Neural progenitor cell (in vitro differentiated cells): Measurements from ENCODE around the gene COL8A2.

ENCODE experiments used
- CTCF ChIP-seq: fragments of 200-600 bp; sonication (generic); IDR thresholded peaks from 2 replicates; pipeline ENCODE4 v1.5.1; 2017; ENCODE audit warnings: antibody characterized with exemption, mild to moderate bottlenecking
- EZH2 ChIP-seq: fragments of 200-600 bp; sonication (generic); IDR thresholded peaks from 2 replicates; pipeline ENCODE4 v1.6.1; 2017; ENCODE audit warnings: antibody characterized with exemption, mild to moderate bottlenecking, moderate library complexity
- EZH2phosphoT487 ChIP-seq: fragments of 200-600 bp; sonication (generic); IDR thresholded peaks from 2 replicates; pipeline ENCODE4 v1.6.1; 2017; ENCODE audit warnings: antibody characterized with exemption

- TF ChIP-seq CTCF (no peak), EZH2 (no peak), EZH2phosphoT487 (no peak)
Observed at GRCh38 chr1:36085126-36085525, 39.9 kb downstream of the COL8A2 start.
